Gastrocnemius medialis (tissue), 4 donors: ENCODE data around the gene ZBTB34. TPM values are rescaled to one million over a fixed set of nuclear protein-coding genes. Genes with fewer than 3 reads are reported as not detected.

ENCODE experiments used
- ATAC-seq, 2 donors: fragments of 150-250 bp; one replicate each; pipeline ENCODE4 v1.9.1; 2016
- DNase-seq, 2 donors: peaks; one replicate each; pipeline ENCODE4 v3.0.0-alpha.2; 2019
- H3K27ac ChIP-seq, 4 donors: fragments of 200-600 bp; sonication (generic); 1 replicate in 1 of 4; 2 replicates in 3 of 4; pipeline ENCODE4 v1.5.1; 2016 to 2018; ENCODE audit warnings: mild to moderate bottlenecking in 2 of 4, moderate library complexity in 1 of 4
- H3K27me3 ChIP-seq, 3 donors: fragments of 200-600 bp; sonication (generic) in 2 of 3; 1 replicate in 1 of 3; 2 replicates in 2 of 3; pipeline versions ENCODE4 v1.5.1 to v1.6.0; 2016 to 2019; ENCODE audit warnings: mild to moderate bottlenecking in 1 of 3, moderate library complexity in 1 of 3
- H3K36me3 ChIP-seq, 2 donors: fragments of 200-600 bp; sonication (generic) in 1 of 2; one replicate each; pipeline ENCODE4 v1.5.1; 2017 to 2018
- H3K4me1 ChIP-seq, 2 donors: fragments of 200-600 bp; sonication (generic) in 1 of 2; one replicate each; pipeline ENCODE4 v1.5.1; 2016 to 2017; ENCODE audit warnings: mild to moderate bottlenecking in 2 of 2
- H3K4me3 ChIP-seq, 4 donors: fragments of 200-600 bp; sonication (generic) in 3 of 4; 1 replicate in 1 of 4; 2 replicates in 3 of 4; pipeline ENCODE4 v1.5.1; 2016 to 2019; ENCODE audit warnings: mild to moderate bottlenecking in 2 of 4
- H3K9me3 ChIP-seq, 3 donors: fragments of 200-600 bp; sonication (generic) in 2 of 3; 1 replicate in 1 of 3; 2 replicates in 2 of 3; pipeline ENCODE4 v1.5.1; 2016 to 2019
- CTCF ChIP-seq, 5 experiments: fragments of 450-650 bp in 3 of 5; fragments of 200-600 bp in 2 of 5; sonication (generic) in 2 of 5; IDR thresholded peaks in 4 of 5; conservative IDR thresholded peaks in 1 of 5; 1 replicate in 4 of 5; 2 replicates in 1 of 5; pipeline ENCODE4 v1.5.1; 2016 to 2019; ENCODE audit warnings: antibody characterized with exemption in 5 of 5, mild to moderate bottlenecking in 3 of 5, moderate library complexity in 3 of 5
- POLR2A ChIP-seq, 2 donors: fragments of 450-650 bp; IDR thresholded peaks; one replicate each; pipeline ENCODE4 v1.6.1; 2017; ENCODE audit warnings: antibody characterized with exemption in 2 of 2, mild to moderate bottlenecking in 2 of 2, moderate library complexity in 2 of 2
- in situ Hi-C, 4 donors: fragments of 200-750 bp; cut with MboI; loops; one replicate each; pipeline versions ENCODE4 v1.15.0 to v1.8.0; 2017; ENCODE audit warnings: low sequenced_read_pairs in 4 of 4
- intact Hi-C: fragments of 100-400 bp; cut with DNase I; formaldehyde crosslinking; loops from one replicate; pipeline ENCODE4 v1.15.1; 2023; ENCODE audit warnings: low total_unique reads
- total RNA-seq, 4 donors: library from RNA; depleted of rRNA; stranded (reverse); fragments of >200 nt; gene quantifications; one replicate each; pipeline versions ENCODE4 v1.1.0 to v1.2.3, GENCODE V29; 2016

The ZBTB34 gene
- total RNA-seq, 4 donors from 2014 or later: 6.2 to 8.7 (median 6.9) TPM

GRCh38 chr9:126877418-126877817 lies 17.0 kb downstream of the ZBTB34 start:
- Histone ChIP-seq H3K9me3 (no peaks in the 10 kb centered on the region), H3K27me3 (no peaks in the 10 kb centered on the region), H3K4me1 (peaks cover 17 to 27% of the 10 kb centered on the region in 2 donors), H3K27ac (no peak overlapping the region), H3K4me3 (no peak overlapping the region), H3K36me3 (peaks cover 0 to 25% of the 10 kb centered on the region in 2 donors)
- in situ Hi-C loops (no loop called here), intact Hi-C loops (no loop called here)
- no peak for DNase-seq
- no peak for ATAC-seq
- no peak for TF ChIP-seq POLR2A (IDR thresholded peaks at IDR 0.05)
- TF ChIP-seq CTCF (IDR thresholded peaks at IDR 0.05 in 4 of 5, conservative IDR thresholded peaks at IDR 0.05 in 1 of 5): no peak

GRCh38 chr9:126879288-126879687 lies 18.8 kb downstream of the ZBTB34 start:
- no peak overlapping the region for H3K4me3 ChIP-seq
- H3K9me3 ChIP-seq: no peaks in the 10 kb centered on the region
- no peak for ATAC-seq
- H3K27ac ChIP-seq: no peak overlapping the region
- H3K27me3 ChIP-seq: no peaks in the 10 kb centered on the region
- DNase-seq: no peak
- H3K4me1 ChIP-seq: peaks cover 22 to 36% of the 10 kb centered on the region in 2 donors
- intact Hi-C loops (no loop called here), in situ Hi-C loops (no loop called here)
- no peak for TF ChIP-seq CTCF (IDR thresholded peaks at IDR 0.05 in 4 of 5, conservative IDR thresholded peaks at IDR 0.05 in 1 of 5)
- no peak for TF ChIP-seq POLR2A (IDR thresholded peaks at IDR 0.05)
- H3K36me3 ChIP-seq: peaks cover 0 to 31% of the 10 kb centered on the region in 2 donors

DNA sequence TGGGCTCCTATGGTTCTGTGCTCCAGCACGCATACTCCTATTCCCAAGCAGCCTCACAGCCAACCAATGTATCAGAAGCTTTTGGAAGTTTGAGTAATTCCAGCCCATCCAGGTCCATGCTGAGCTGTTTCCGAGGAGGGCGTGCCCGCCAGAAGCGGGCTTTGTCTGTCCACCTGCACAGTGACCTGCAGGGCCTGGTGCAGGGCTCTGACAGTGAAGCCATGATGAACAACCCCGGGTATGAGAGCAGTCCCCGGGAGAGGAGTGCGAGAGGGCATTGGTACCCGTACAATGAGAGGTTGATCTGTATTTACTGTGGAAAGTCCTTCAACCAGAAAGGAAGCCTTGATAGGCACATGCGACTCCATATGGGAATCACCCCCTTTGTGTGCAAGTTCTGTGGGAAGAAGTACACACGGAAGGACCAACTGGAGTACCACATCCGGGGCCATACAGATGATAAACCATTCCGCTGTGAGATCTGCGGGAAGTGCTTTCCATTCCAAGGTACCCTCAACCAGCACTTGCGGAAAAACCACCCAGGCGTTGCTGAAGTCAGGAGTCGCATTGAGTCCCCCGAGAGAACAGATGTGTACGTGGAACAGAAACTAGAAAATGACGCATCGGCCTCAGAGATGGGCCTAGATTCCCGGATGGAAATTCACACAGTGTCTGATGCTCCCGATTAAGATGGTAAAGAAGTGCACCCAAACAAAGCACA lies 19.9 kb downstream of the ZBTB34 start:
- Histone ChIP-seq H3K36me3 (peaks cover 0 to 31% of the 10 kb centered on the region in 2 donors), H3K9me3 (no peaks in the 10 kb centered on the region), H3K4me3 (no peak overlapping the region), H3K27me3 (no peaks in the 10 kb centered on the region), H3K4me1 (peaks cover 29 to 47% of the 10 kb centered on the region in 2 donors), H3K27ac (no peak overlapping the region)
- DNase-seq (no peak), ATAC-seq (no peak)
- in situ Hi-C loops: no loop called here
- intact Hi-C loops: no loop called here
- TF ChIP-seq POLR2A (IDR thresholded peaks at IDR 0.05) (no peak), CTCF (IDR thresholded peaks at IDR 0.05 in 4 of 5, conservative IDR thresholded peaks at IDR 0.05 in 1 of 5) (no peak)

- ATAC-seq: peak in 1 of 2 donors; percentile 21
- H3K9me3 ChIP-seq: no peaks in the 10 kb centered on the region
- intact Hi-C loops: no loop called here
- DNase-seq: no peak
- no peaks in the 10 kb centered on the region for H3K27me3 ChIP-seq
- TF ChIP-seq POLR2A (IDR thresholded peaks at IDR 0.05) (no peak), CTCF (IDR thresholded peaks at IDR 0.05 in 4 of 5, conservative IDR thresholded peaks at IDR 0.05 in 1 of 5) (no peak)
- H3K36me3 ChIP-seq: peaks cover 0 to 31% of the 10 kb centered on the region in 2 donors
- in situ Hi-C loops: no loop called here
- H3K27ac ChIP-seq: no peak overlapping the region
- H3K4me3 ChIP-seq: no peak overlapping the region
- peaks cover 30 to 50% of the 10 kb centered on the region in 2 donors for H3K4me1 ChIP-seq
Measured at GRCh38 chr9:126880947-126881332, 20.5 kb downstream of the ZBTB34 start.
